Fibroblast of lung (primary cell): ENCODE results near the gene ZDHHC22. TPM values are rescaled to one million over a fixed set of nuclear protein-coding genes. Genes with fewer than 3 reads are reported as not detected.

Experiments used
- DNase-seq, 2 donors: peaks; one replicate each; pipeline versions ENCODE4 v3.0.0 to v3.0.0-alpha.2; 2010; ENCODE audit warnings: low read depth in 2 of 2
- H2AFZ ChIP-seq: 2 replicates; pipeline ENCODE4 v1.5.1; 2012; ENCODE audit warnings: low read length, control low read depth, inconsistent platforms
- H3K27ac ChIP-seq: 2 replicates; pipeline ENCODE4 v1.5.1; 2011; ENCODE audit warnings: low read length, control low read depth; ENCODE audit not compliant: insufficient read depth
- H3K27me3 ChIP-seq: 2 replicates; pipeline ENCODE4 v1.5.1; 2011; ENCODE audit warnings: mild to moderate bottlenecking, low read length; ENCODE audit not compliant: control insufficient read depth, insufficient read depth
- H3K36me3 ChIP-seq: 2 replicates; pipeline ENCODE4 v1.5.1; 2011; ENCODE audit warnings: low read length; ENCODE audit not compliant: control insufficient read depth, insufficient read depth
- H3K4me1 ChIP-seq: 2 replicates; pipeline ENCODE4 v1.5.1; 2011; ENCODE audit warnings: low read length; ENCODE audit not compliant: control insufficient read depth, insufficient read depth; ENCODE audit errors: extremely low read depth
- H3K4me2 ChIP-seq: 2 replicates; pipeline ENCODE4 v1.5.1; 2011; ENCODE audit warnings: low read length, control low read depth; ENCODE audit not compliant: insufficient read depth; ENCODE audit errors: extremely low read depth
- H3K4me3 ChIP-seq, 4 experiments: fragments of 200-600 bp in 1 of 4; sonication (generic) in 1 of 4; replicated peaks in 1 of 4; 2 replicates each; pipeline ENCODE4 v1.5.1; 2011 to 2016; ENCODE audit warnings: low read length in 4 of 4, low read depth in 3 of 4, mild to moderate bottlenecking in 3 of 4, control low read depth in 2 of 4, inconsistent platforms in 1 of 4, mixed read lengths in 1 of 4; ENCODE audit not compliant: insufficient read depth in 1 of 4; ENCODE audit errors: control extremely low read depth in 1 of 4
- H3K79me2 ChIP-seq: 2 replicates; pipeline ENCODE4 v1.5.1; 2012; ENCODE audit warnings: mild to moderate bottlenecking, low read length, inconsistent platforms; ENCODE audit not compliant: control insufficient read depth, insufficient read depth
- H3K9ac ChIP-seq: 2 replicates; pipeline ENCODE4 v1.5.1; 2011; ENCODE audit warnings: mild to moderate bottlenecking, low read length, control low read depth; ENCODE audit not compliant: insufficient read depth
- H3K9me3 ChIP-seq: 2 replicates; pipeline ENCODE4 v1.5.1; 2012; ENCODE audit warnings: low read depth, low read length; ENCODE audit not compliant: control insufficient read depth, insufficient read depth
- H4K20me1 ChIP-seq: 2 replicates; pipeline ENCODE4 v1.5.1; 2011; ENCODE audit warnings: low read length; ENCODE audit not compliant: control insufficient read depth, insufficient read depth; ENCODE audit errors: extremely low read depth
- EZH2 ChIP-seq: IDR thresholded peaks from 2 replicates; pipeline ENCODE4 v1.5.1; 2012; ENCODE audit warnings: low read length, control low read depth, mild to moderate bottlenecking; ENCODE audit errors: missing control alignments
- polyA plus RNA-seq, 2 donors: library from polyadenylated mRNA; depleted of rRNA in 1 of 2; stranded (reverse) in 1 of 2; unstranded in 1 of 2; fragments of >200 nt; gene quantifications; 2 replicates each; pipeline ENCODE4 v1.2.1, GENCODE V29; 2011 to 2012; ENCODE audit warnings: missing spikeins in 1 of 2
- total RNA-seq: library from RNA; depleted of rRNA; stranded (reverse); fragments of >200 nt; gene quantifications from 2 replicates; pipeline ENCODE4 v1.2.1, GENCODE V29; 2014
- TF ChIP-seq, protein P1 (sequence below), 2 donors: IDR thresholded peaks in 1 of 2; conservative IDR thresholded peaks in 1 of 2; 1 replicate in 1 of 2; 2 replicates in 1 of 2; pipeline ENCODE4 v1.5.1; 2011 to 2012; ENCODE audit warnings: low read length in 2 of 2, control low read depth in 1 of 2, inconsistent platforms in 1 of 2, low read depth in 1 of 2, mild to moderate bottlenecking in 1 of 2

Gene ZDHHC22
- total and polyA plus RNA-seq, 2 donors (not counting 1 experiment from before 2014, with no cell fraction given): not detected

DNA sequence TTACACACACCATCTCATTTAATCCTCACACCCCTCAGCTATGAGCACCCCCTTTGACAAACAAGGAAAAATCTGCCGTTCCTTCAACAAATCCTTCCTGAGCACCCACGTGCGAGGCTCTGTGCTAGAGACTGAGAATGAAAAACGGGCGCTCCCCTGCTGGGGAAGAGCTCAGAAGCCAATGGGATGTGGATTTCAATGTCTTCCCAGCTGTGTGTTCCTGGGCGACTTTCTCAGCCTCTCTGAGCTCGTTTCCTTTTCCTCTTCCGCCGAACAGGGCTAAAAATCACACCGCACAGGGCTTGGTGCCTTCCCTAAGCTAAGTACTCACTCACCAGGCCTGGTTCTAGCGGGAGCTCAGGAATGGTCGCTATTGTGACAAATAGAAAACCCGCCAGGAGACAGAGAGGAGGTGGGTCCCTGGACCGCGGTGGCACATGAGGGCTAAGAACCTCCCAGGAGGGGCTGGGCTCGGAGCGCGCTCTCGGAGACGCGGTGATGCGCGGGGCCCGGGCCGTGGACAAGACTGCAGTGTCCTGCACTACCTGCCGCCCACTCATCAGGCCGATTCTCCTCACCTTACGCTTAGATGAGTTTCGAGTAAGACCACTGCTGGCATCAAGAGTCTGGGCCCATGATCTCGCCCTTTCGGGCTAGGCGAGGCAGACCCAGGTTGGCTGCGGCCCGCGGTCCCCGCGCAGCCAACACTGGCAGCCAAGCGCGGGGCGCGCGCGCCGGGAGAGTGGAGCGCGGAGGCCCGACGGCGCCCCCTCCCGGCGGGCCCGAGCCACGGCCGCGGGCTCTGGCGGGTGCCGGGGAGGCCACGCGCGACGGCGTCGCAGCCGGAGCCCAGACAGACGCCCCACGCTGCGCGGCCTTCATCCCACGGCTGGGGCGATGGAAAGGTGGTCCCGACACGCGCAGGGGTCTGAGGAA lies 17.0 kb downstream of the ZDHHC22 start:
- Histone ChIP-seq H3K4me1 (no peaks in the 10 kb centered on the region), H3K9me3 (no peaks in the 10 kb centered on the region), H3K9ac (no peak overlapping the region), H3K27me3 (peaks cover 11% of the 10 kb centered on the region), H3K4me3 (peak overlapping the region in 3 of 4 experiments; percentile 38 to 55 (median 50)), H3K36me3 (no peaks in the 10 kb centered on the region), H2AFZ (peak overlapping the region; percentile 70), H3K79me2 (no peaks in the 10 kb centered on the region), H3K27ac (no peak overlapping the region), H3K4me2 (peak overlapping the region; percentile 84), H4K20me1 (no peaks in the 10 kb centered on the region)
- TF ChIP-seq, protein P1, sequence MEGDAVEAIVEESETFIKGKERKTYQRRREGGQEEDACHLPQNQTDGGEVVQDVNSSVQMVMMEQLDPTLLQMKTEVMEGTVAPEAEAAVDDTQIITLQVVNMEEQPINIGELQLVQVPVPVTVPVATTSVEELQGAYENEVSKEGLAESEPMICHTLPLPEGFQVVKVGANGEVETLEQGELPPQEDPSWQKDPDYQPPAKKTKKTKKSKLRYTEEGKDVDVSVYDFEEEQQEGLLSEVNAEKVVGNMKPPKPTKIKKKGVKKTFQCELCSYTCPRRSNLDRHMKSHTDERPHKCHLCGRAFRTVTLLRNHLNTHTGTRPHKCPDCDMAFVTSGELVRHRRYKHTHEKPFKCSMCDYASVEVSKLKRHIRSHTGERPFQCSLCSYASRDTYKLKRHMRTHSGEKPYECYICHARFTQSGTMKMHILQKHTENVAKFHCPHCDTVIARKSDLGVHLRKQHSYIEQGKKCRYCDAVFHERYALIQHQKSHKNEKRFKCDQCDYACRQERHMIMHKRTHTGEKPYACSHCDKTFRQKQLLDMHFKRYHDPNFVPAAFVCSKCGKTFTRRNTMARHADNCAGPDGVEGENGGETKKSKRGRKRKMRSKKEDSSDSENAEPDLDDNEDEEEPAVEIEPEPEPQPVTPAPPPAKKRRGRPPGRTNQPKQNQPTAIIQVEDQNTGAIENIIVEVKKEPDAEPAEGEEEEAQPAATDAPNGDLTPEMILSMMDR (conservative IDR thresholded peaks at IDR 0.05 in 1 of 2, IDR thresholded peaks at IDR 0.05 in 1 of 2; ENCODE audit: low read depth in 1 of 2, low read length in 2 of 2): peak in 1 of 2 donors; percentile 16
- TF ChIP-seq EZH2: peak; percentile 28
- DNase-seq: peak; percentile 17 to 27

DNA sequence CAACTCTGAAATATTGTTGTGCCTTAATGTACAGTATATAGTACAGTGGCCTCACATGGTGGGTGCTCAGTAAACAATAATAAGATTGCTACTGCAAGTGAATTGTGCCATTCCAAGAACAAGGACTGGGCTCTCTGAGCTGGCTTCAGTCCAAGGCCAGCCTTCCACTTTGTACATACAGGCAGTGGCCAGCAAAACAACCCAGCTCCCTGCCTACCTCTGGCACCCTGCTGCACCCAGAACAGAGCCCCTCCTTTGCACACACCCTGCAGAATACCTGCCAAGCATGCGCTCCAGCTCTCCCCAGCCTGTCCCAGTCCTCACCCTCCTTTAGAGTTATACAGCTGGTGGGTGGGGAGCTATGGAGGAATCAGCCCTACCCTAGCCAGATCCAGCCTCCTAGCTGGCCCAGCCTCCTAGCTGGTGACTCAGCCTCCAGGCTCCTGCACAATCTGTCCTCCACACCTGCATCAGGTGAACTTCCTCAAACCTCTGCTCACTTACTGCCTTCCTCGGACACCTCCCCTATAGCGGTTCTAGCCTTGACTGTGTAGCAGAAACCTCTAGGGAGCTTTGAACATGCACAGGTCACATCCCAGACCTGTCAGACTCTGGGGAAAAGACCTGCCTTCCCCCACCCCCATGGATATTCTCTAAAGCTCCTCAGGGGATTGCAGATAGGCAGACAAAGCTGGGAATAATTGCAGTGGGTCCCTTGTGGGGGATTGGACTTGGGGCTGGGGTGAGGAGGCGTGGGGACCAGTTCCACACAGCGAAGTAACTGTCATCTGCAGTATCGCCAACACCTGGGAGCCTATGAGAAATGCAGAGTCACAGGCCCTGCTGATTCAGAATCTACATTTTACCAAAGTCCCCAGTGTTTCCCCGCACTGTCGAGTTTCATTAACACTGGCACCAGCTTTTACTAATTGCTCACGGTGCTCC lies 17.9 kb downstream of the ZDHHC22 start:
- no peaks in the 10 kb centered on the region for H4K20me1 ChIP-seq
- no peak for TF ChIP-seq EZH2
- TF ChIP-seq, protein P1 (conservative IDR thresholded peaks at IDR 0.05 in 1 of 2, IDR thresholded peaks at IDR 0.05 in 1 of 2; ENCODE audit: low read depth in 1 of 2, low read length in 2 of 2): no peak
- no peak for DNase-seq
- H3K27me3 ChIP-seq: peaks cover 8% of the 10 kb centered on the region
- no peaks in the 10 kb centered on the region for H3K79me2 ChIP-seq
- H3K9ac ChIP-seq: no peak overlapping the region
- H3K36me3 ChIP-seq: no peaks in the 10 kb centered on the region
- H3K4me2 ChIP-seq: no peak overlapping the region
- no peak overlapping the region for H3K4me3 ChIP-seq
- no peaks in the 10 kb centered on the region for H3K9me3 ChIP-seq
- no peak overlapping the region for H3K27ac ChIP-seq
- no peak overlapping the region for H2AFZ ChIP-seq
- H3K4me1 ChIP-seq: no peaks in the 10 kb centered on the region
